HG03025 (cell line): Measurements from ENCODE around the gene PHB1.
"Not testable (repeated sequence)": the region's sequence is repeated elsewhere in the genome, so short reads cannot be mapped to it uniquely, and the experiment has no call there.

Experiments used
- ATAC-seq: cut with Tn5 transposase; IDR thresholded peaks from one replicate; pipeline ENCODE4 v1.9.1; 2021; ENCODE audit warnings: mild to moderate bottlenecking, moderate library complexity; ENCODE audit not compliant: unreplicated experiment, low FRiP score

PHB1 gene

DNA sequence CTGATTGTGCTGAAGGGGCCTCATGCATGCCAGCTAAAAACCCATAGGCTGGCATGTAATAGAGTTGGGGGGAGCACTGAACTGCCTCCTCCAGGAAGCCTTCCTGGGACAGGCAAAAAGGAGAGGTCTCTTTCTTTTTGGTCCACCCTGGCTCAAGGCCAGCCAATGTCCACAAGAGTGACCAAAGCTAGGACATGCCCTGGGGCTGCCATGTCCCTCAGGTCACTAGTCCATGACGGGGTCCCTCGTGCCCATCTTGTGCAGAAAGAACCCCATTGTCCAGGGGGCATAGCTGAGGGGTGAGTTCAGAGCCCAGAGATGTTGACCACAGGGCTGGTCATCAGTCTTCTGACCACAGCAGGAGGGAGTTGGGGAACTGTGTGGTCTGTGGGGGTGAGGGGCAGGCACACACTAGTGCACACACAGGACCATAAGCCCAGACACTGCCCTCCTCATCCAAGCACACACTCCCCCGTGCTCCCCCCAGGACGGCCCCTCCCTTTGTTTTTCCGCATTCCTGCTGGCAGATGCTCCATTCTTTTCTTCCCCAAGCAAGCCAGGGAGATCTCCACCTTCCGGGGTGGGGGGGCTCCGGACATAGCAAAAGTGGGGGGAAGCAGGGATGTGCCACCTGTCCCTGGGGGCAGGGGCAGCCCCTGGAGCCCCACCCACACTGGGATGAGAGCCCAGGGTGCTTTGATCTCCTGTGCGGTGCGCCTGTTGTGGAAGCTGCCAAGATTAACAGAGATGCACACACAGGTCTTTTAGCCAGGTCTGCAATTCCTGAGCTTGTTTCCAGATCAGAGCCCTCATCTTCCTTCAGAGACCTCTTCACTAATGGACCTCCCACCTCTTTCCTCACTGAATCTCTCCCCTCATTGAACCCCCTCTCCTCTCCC lies 25.2 kb upstream of the PHB1 start:
- ATAC-seq, result no peak

DNA sequence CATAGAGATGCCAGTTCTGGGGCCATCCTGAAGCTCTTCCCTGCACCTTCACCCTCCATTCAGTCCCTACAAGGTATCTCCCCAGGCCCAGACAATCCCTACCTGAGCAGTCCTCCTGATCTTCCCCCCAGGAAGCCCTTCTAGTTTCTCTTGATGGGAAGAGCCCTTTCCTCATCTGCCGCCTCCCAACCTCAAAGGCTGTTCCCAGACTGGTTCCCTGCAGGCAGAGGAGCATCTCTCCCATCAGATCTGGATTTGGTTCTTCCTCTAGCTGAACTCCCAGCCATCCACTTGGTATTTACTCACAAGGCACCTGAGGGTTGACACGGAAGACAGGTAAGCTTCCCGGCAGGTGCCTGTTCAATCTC lies 24.6 kb upstream of the PHB1 start:
- ATAC-seq, result no peak

DNA sequence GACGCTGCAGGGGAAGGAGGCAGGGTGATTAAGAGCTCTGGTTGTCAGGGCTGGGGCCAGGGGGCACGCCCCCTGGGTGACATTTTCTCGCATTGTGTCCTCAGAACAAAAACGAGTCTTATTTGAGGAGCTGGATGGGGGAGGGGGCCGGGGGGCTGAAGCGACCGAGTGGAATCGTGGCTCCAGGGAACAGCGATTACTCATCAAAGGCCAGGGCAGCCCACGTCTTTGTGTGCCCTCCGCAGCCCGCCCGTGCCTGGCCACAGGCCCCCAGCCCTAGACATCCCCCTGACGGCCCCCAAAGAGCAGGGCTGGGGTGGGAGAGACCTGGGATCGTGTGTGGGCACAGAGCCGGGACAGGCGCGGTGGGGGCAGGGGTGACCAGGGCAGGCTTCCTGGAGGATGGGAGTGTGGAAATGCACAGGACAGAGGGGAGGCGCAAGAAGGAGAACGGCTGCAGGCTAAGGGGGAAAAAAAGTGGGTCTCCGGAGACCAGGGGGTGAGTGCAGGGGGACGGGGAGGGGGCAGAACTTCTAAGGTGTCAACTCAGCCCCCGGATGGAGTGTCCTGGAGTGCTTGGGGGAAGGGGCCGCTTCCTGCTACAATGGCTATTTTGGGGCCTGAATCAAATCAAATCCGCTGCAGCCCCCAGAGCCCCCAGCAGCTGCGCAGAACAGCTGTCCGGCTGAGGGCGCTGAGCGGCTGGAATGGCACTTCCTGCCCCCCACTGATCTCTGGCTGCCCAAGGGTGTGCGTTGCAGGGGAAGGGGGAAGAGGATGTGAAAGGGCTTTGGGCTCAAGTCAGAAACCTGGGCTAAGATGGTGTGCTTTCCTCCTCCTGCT lies 24.0 kb upstream of the PHB1 start:
- no peak for ATAC-seq

DNA sequence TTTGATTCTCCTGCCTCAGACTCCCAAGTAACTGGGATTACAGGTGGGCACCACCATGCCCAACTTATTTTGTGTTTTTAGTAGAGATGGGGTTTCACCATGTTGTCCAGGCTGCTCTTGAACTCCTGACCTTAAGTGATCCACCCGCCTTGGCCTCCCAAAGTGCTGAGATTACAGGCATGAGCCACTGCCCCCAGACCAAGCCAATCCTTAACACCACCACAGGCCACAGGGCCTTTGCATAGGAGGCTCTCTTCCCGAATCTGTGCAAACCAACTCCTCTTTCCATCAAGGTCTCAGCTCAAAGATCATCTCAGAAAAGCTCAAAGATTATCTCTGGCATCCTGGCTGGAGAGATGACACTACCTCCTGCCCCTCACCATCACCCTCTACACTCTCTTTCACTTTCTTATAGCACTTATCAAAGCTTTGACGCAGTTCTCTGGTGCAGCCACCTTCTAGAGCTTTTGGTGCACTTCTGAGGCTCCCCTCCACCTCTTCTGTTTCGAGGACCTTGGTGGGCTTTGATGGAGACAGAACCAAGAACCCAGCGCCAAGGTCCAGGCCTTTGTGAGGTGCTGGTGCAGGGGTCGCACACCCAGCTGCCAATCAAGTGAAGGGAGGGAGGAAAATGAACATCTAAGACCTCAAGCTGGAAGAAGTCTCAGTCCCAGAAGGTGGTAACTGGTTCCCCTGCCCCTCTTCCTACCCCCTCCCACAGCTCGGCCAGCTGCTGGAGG lies 23.2 kb upstream of the PHB1 start:
- no peak for ATAC-seq

DNA sequence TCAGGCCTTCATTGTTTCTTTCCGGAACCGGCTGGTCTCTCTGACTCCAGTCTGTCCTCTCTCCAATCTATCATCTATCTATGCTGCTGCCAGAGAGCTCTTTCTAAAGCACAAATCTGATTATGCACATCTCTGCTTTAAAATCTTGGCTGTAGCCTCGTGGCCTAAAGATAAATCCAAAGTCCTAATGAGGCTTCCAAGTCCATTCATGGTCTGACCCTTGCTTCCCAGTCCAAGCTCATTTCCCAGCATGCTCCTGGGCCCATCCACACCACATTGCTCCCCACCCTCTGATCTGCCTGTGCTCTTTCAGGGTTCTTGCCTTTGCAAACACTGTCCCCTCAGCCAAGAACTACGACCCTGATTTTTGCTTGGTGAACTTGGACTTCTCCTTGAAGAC lies 21.5 kb upstream of the PHB1 start:
- no peak for ATAC-seq

DNA sequence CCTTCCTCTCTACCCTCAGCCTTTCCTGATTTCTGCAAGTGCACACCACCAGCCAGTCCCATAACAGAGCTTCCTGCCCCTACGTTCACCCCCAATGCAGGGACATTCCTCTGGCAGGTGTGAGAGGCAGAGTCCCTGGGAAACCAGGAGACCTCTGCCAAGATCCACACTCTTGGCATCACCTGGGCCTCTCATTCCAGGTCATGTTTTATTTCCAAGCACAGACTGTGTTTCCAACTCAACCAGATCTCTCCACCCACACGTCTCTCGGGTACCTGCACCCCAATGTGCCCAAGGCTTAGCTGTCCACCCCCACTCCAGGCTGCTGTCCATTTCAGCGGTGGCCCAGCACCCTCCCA lies 21.0 kb upstream of the PHB1 start:
- ATAC-seq, result no peak

DNA sequence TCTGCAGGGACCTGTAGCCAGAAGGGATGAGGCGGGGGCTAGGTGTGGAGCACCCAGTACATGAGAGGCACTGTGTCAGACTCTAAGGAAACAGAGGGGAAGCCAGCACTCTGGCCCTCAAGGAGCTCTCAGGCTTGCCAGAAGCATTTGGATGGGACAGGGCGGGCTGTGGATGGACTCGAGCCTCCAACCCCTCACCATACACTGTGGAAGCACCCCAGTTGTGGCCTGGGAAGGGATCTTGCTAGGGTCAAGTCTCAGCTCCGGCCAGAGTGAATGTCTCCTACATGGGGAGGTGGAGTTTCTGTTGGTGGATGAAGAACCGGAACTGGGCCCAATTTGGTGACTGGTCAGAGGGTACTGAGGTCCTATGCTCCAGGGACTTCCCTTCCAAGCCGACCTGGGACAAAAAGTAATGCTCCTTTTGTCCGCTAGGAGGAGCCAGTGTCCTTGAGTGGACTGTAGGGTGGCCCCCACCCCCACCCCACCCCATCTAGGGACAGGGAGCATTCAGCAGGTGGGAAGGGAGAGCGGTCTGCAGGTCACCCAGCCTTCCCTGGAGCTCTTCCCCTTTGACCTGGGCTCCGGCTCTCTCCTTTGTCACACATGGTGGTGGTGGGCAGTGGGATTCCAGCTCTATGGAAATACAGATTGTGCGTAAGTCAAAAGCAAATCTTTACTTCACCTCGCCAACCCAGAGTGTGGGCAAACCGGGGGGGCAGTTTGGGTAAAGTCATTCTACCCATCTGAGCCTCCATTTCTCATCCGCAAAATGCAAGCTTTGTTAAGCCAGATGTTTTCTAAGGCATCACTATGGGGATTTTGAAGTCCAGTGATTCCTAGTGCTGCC lies 20.4 kb upstream of the PHB1 start:
- no peak for ATAC-seq

DNA sequence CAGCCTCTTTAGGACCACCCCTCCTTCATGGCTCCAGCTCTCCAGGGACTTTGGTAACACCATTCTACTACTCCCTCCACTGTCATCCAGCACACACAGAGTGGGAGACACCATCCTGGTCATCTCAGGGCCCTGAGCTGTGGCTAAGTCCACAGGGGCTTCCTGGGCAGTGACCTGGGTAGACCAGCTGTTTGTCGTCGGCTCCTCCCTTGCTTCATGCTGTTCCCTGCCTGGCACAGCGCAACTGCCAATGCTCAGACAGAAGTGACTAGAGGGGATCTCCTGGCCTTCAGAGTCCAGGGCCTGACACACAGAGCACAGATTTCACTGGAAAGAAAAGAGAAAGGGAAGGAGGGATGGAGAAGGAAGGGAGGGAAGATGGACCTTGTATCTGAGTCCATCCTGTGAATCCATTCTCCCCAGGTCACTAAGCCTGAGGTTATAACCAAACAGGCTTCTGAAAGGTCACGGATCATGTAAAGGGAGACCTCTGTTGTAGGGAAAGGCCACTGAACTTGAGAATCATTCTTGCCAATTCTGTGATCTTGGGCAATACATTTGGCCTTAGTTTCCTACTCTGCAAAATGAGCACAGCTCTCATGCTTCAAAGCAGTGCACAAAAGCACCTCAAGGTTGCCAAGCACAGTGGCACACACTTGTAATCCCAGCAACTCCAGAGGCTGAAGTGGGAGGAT lies 18.5 kb upstream of the PHB1 start:
- ATAC-seq, result no peak

DNA sequence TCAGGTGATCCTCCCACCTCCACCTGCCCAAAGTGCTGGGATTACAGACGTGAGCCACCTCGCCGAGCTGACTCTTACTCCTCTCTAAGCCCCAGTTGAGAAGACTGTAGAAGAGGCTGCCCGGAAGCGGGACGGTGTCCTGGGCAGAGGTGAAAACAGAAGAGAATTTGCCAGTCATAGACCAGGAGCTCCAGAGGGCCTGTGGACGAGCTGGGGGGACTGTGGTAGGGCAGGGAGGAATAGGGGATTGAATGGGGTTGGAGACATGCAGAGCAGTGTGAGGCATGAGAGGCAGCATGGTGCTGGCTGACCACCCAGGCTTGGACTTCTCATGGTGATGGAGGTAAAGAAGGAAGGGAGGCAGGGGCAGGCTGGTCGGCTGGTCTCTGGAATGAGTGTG lies 17.1 kb upstream of the PHB1 start:
- ATAC-seq, result no peak

DNA sequence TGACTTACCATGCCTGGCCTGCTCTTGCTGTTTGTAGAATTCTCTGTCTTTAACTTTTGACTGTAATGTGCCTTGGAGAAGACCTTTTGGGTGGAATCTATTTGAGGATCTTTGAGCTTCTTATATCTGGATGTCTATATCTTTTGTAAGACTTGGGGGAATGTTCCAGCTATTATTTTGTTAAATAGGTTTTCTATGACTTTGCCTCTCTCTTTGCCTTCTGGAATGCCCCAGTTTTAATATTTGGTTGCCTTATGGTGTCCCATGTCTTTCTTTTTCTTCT lies 10.3 kb upstream of the PHB1 start:
- no peak for ATAC-seq

DNA sequence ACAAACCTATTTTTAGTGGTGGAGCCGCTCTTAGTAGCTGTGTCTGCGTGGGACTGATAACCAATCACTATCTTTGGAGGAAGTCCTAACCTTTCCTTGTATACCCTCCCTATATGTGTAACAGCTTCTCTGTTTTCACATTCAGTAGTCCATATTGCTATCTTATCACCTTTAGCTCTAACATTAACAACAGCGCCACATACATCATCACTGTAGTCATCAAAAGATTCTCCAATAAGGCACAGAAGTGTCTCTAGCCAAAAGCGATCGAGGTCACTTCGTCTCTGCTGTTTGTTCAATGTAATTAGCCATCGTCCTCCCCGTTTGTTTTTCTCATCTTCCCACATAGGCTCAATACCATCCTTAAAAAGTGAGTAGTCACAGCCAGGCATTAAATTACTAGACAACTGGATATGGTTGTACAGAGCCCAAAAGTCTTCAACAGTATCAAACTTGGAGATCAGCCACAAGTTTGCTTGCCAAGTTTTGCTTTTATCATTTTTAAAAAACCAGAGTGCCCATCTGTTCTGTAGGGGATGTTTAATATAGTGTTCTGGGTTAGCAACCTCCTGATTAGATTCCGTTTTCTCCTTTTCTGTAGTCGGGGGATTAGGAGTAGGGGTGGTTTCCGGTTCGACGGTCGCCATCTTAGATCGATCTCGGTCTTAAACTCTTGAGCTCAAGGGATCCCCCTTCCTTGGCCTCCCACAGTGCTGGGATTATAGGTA lies 9.8 kb upstream of the PHB1 start:
- ATAC-seq, result not testable (repeated sequence)

DNA sequence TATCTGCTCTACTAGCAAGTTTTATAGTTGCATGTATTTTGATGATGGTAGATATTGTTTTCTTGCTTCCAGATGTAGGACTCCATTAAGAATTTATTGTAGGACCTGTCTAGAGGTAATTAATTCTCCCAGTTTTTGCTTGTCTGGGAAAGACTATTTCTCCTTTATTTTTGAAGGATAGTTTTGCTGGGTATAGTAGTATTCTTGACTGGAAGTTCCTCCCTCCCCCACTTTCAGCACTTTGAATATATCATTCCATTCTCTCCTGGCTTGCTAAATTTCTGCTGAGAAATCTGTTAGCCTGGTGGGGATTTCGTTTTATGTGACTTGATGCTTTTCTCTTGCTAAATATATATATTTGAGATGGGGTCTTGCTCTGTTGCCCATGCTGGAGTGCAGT lies 8.0 kb upstream of the PHB1 start:
- no peak for ATAC-seq

DNA sequence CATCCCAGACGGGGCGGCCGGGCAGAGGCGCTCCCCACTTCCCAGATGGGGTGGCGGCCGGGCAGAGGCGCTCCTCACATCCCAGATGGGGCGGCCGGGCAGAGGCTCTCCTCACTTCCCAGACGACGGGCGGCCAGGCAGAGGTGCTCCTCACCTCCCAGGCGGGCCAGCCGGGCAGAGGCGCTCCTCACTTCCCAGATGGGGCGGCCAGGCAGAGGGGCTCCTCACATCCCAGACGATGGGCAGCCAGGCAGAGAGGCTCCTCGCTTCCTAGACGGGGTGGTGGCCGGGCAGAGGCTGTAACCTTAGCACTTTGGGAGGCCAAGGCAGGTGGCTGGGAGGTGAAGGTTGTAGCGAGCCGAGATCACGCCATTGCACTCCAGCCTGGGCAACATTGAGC lies 5.1 kb upstream of the PHB1 start:
- ATAC-seq, result not testable (repeated sequence)

DNA sequence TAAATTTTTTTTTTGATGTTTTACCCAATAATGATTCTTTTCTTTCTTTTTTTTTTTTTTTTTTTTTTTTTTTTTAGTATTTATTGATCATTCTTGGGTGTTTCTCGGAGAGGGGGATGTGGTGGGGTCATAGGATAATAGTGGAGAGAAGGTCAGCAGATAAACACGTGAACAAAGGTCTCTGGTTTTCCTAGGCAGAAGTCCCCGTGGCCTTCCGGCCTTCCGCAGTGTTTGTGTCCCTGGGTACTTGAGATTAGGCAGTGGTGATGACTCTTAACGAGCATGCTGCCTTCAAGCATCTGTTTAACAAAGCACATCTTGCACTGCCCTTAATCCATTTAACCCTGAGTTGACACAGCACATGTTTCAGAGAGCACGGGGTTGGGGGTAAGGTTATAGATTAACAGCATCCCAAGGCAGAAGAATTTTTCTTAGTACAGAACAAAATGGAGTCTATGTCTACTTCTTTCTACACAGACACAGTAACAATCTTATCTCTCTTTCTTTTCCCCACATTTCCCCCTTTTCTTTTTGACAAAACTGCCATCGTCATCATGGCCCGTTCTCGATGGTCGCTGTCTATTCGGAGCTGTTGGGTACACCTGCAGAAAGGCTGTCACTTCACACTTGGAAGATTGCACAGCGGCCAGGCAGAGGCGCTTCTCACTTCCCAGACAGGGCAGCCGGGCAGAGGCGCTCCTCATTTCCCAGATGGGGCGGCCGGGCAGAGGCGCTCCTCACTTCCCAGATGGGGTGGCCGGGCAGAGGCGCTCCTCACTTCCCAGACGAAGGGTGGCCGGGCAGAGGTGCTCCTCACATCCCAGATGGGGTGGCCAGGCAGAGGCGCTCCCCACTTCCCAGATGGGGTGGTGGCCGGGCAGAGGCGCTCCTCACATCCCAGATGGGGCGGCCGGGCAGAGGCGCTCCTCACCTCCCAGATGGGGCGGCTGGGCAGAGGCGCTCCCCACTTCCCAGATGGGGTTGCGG lies 4.4 kb upstream of the PHB1 start:
- not testable (repeated sequence) for ATAC-seq

DNA sequence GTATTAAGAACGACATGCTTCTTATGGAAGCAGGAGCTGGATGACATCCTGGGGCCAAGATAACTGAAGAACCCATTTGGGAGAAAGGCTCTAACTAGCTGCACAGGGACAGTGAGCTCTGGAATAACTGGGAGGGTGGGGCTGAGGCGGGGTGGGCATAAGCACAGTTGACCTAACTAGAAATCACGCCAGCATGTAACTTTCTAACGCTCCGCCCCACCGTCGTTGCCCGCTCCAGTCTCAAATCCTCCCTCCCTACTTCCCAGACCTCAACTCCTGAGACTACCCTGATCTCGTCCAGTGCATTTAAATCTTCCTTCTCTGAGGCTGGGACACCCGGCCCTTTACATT lies 436 bp downstream of the PHB1 start:
- no peak for ATAC-seq

DNA sequence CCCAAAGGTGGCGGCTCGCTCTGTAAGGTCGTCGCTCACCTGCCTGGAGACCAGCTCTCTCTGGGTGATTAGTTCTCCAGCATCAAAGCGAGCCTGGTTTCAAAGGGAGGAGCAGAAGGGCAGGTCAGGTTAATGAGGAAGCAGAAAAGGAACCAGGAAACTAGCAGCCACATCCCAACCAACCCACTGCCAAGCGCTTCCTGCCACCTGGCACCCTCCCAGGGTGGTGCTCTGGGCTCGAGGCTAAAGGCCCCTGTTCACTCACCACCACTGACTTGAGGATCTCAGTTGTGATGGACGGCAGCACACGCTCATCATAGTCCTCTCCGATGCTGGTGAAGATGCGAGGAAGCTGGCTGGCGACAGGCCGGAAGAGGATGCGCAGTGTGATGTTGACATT lies 5.6 kb downstream of the PHB1 start:
- no peak for ATAC-seq

DNA sequence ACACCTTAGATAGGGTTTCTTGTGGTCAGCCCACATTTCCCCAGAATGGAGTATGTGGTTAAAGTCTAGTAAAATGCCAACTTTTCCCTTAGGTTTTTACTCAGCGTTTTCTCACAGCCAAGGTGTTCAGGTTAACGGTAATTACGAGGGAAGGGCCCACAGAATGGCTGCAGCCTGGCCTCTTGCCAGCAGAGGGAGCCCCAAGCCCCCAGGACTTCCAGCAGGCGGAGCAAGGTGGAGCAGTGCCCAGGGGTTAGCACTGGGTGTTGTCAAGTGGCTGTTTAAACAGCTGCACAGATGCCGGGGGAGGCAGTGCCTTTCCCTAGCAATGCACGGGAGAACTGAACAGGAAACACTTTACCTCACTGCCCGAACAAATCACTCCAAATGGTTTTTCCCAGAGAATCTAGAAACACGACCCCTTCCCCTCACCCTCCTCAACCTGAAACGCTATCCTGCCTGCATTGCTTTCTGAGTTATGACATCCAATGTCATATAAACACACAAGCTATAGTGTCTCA lies 6.6 kb downstream of the PHB1 start:
- ATAC-seq, result no peak

DNA sequence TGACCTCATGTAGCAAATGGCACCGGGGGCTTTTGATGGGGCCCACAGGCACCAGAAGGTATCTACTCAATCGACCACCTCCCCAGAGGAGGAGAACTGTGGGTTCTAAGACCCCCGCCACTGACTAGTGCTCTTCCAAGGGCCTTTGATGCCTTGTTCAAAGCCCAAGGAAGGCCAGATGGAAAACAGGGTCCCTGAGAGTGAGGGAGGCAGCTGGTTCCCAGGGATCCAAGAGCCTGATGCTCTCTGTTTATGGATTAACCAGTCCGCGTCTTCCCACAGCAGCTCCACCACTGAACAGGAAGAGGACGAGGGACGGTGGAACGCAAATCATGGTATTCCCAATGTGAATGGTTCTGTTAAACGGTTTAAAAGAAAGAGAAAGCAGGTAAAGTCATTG lies 7.6 kb downstream of the PHB1 start:
- no peak for ATAC-seq
